ENCODE data around the gene CCDC169.

Gene CCDC169

DNA sequence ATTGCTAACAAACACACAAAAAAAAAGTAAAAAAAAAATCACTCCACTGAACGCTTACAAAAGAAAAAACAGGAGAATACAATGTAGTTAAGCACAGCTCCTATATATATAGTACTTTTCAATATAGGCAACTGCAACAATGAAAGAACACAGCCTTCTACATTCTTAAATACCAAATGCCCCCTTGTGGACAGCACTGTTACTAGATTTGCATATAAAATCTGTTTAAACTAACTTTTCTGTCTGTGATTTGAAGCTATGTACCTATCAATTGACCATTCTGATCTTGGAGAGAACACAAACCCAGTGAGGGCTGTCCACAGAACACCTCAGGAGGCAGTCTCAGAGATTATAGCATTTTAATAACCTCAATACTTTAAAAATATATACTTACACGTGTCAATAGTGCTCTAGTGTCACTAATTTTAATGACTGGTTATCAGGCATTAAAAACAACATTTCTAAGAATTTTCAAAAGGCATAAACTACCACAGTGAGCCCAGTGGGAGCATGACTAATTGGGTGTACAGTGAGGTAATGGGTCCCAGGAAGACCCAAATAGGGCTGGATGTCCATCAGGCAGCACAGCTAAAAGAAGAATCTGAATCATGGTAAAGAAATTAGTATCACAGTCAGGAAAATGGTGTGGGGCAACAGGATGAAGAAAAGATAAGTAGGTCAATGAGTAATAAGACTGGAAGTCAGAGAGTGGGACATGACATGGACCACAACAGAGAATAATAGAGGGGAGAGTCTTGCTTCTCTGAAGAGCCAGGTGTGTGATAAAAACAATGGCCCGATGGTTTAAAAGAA is 22.2 kb downstream of the CCDC169 start:
- no peaks in the 10 kb centered on the region for H3K36me3 ChIP-seq (ENCODE audit: control insufficient read depth in 1 of 2, insufficient read depth in 2 of 2, low read length in 2 of 2)
- H3K4me1 ChIP-seq (ENCODE audit: control insufficient read depth in 1 of 2, insufficient read depth in 2 of 2, low read length in 2 of 2) = no peaks in the 10 kb centered on the region
- no peaks in the 10 kb centered on the region for H3K9me3 ChIP-seq (ENCODE audit: control insufficient read depth in 1 of 2, low read length in 2 of 2)
- no peak overlapping the region for H3K27ac ChIP-seq (ENCODE audit: low read length)
- no peaks in the 10 kb centered on the region for H3K27me3 ChIP-seq (ENCODE audit: low read depth, low read length)
- H3K4me3 ChIP-seq (ENCODE audit: low read depth in 1 of 2, low read length in 2 of 2) = no peak overlapping the region

GRCh38 chr13:36273431-36273830 is 24.2 kb downstream of the CCDC169 start:
- no peaks in the 10 kb centered on the region for H3K27me3 ChIP-seq (ENCODE audit: low read depth, low read length)
- no peak overlapping the region for H3K4me3 ChIP-seq (ENCODE audit: low read depth in 1 of 2, low read length in 2 of 2)
- H3K36me3 ChIP-seq (ENCODE audit: control insufficient read depth in 1 of 2, insufficient read depth in 2 of 2, low read length in 2 of 2) = no peaks in the 10 kb centered on the region
- no peaks in the 10 kb centered on the region for H3K4me1 ChIP-seq (ENCODE audit: control insufficient read depth in 1 of 2, insufficient read depth in 2 of 2, low read length in 2 of 2)
- H3K9me3 ChIP-seq (ENCODE audit: control insufficient read depth in 1 of 2, low read length in 2 of 2) = no peaks in the 10 kb centered on the region
- H3K27ac ChIP-seq (ENCODE audit: low read length) = no peak overlapping the region

DNA sequence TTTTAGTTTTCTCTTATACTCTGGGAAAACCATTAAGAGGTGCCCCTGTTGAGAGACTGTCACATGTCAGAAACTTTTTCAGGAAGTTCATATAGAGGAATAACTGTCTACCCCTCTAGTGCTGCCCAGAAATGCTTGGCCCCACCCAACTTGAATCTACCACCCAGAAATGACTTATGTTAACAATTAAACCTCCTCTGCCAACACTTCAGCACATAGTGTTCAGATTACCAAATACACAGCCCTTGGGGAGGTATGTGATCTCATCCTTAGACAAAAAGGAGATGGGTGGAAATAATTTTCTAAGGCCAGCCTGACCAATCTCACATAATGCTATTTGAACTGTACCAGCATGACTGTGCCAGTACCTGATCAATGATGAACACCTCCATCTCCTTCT is 35.6 kb downstream of the CCDC169 start:
- H3K4me3 ChIP-seq (ENCODE audit: low read depth in 1 of 2, low read length in 2 of 2) = no peak overlapping the region
- H3K27ac ChIP-seq (ENCODE audit: low read length) = no peak overlapping the region
- no peaks in the 10 kb centered on the region for H3K27me3 ChIP-seq (ENCODE audit: low read depth, low read length)
- H3K9me3 ChIP-seq (ENCODE audit: control insufficient read depth in 1 of 2, low read length in 2 of 2) = no peaks in the 10 kb centered on the region
- no peaks in the 10 kb centered on the region for H3K4me1 ChIP-seq (ENCODE audit: control insufficient read depth in 1 of 2, insufficient read depth in 2 of 2, low read length in 2 of 2)
- H3K36me3 ChIP-seq (ENCODE audit: control insufficient read depth in 1 of 2, insufficient read depth in 2 of 2, low read length in 2 of 2) = no peaks in the 10 kb centered on the region

- Histone ChIP-seq H3K27me3 (ENCODE audit: low read depth, low read length) (no peaks in the 10 kb centered on the region), H3K27ac (ENCODE audit: low read length) (no peak overlapping the region)
These were observed 36.6 kb downstream of the CCDC169 start for GRCh38 chr13:36261011-36261410.

DNA sequence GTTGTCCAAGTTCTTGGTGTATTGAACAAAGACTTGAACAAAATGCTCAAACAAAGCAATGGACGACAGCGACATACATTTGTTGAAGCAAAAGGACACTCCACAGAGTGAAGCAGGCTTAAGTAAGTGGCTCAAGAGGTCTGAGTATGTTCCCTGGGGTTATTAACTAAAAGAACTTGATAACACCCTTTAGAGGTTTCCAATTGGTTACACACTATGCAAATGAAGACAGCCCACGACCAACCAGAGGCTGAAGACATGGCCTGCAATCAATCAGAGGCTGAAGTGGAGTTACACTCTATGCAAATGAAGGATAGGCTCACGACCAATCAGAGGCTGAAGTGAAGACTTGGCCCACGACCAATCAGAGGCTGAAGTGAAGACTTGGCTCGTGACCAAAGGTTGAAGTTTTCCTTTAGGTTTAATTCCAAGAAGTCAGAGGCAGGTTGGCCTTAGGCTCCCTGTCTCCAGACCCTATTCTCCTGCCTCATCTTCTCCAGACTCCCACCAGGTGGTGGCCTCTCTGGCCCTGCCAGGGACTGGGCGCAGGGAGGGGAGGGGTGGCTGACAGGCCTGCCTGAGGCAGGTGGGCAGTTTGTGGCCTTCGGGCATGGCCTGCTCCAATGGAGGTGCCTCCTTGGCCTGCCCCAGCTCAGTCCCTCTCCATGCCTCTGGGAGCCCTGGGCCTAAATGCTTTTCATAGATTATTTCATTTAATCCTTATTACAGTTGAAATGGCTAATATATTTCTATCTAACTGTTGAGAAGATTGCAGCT is 38.1 kb downstream of the CCDC169 start:
- H3K9me3 ChIP-seq (ENCODE audit: control insufficient read depth in 1 of 2, low read length in 2 of 2) = no peaks in the 10 kb centered on the region
- H3K27ac ChIP-seq (ENCODE audit: low read length) = no peak overlapping the region

More at GRCh38 chr13:36261011-36261410, 36.6 kb downstream of the CCDC169 start:
- no peaks in the 10 kb centered on the region for H3K36me3 ChIP-seq (ENCODE audit: control insufficient read depth in 1 of 2, insufficient read depth in 2 of 2, low read length in 2 of 2)
- H3K9me3 ChIP-seq (ENCODE audit: control insufficient read depth in 1 of 2, low read length in 2 of 2) = no peaks in the 10 kb centered on the region
- H3K4me3 ChIP-seq (ENCODE audit: low read depth in 1 of 2, low read length in 2 of 2) = no peak overlapping the region
- H3K4me1 ChIP-seq (ENCODE audit: control insufficient read depth in 1 of 2, insufficient read depth in 2 of 2, low read length in 2 of 2) = no peaks in the 10 kb centered on the region

DNA sequence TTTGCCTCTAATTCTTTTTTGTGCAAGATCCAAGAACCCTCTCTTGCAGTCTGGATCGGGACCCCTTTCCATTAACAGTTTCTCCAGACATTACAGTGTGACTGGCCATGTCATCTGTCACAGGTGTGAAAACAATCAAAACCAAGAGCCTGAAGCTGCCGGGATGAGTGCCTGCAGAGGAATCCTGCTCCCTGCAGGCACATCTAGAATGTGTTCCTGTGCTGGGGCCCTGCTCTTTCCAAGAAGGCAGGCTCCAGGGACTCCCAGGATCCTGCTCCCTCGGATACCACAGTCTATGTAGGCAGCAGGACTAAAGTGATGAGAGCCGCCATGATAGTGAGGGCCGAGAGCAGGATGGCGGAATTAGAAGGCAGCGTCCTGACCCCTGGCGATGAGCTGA is 38.8 kb downstream of the CCDC169 start:
- Histone ChIP-seq H3K9me3 (ENCODE audit: control insufficient read depth in 1 of 2, low read length in 2 of 2) (no peaks in the 10 kb centered on the region), H3K27ac (ENCODE audit: low read length) (no peak overlapping the region)

More for the DNA sequence above, 38.1 kb downstream of the CCDC169 start:
- Histone ChIP-seq H3K36me3 (ENCODE audit: control insufficient read depth in 1 of 2, insufficient read depth in 2 of 2, low read length in 2 of 2) (no peaks in the 10 kb centered on the region), H3K27me3 (ENCODE audit: low read depth, low read length) (no peaks in the 10 kb centered on the region), H3K4me1 (ENCODE audit: control insufficient read depth in 1 of 2, insufficient read depth in 2 of 2, low read length in 2 of 2) (no peaks in the 10 kb centered on the region), H3K4me3 (ENCODE audit: low read depth in 1 of 2, low read length in 2 of 2) (no peak overlapping the region)

DNA sequence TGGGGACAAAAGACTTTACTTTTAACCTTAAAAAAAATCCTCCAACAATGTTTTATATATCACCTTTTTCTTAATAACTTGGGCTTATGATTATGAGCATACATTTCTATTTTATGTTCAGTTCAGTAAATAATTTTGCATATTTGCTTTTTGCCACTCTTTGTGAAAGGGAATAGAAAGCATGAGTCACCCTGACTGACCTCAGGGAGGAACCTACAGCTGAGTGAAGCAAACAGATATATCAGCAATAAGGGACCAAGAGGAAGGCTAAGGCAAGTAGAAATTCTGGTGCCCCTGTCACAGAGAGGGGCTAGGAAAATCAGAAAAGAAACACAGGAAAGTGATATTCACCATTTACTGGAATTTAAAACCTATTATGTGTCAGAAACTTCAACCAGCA is 46.1 kb downstream of the CCDC169 start:
- H3K4me3 ChIP-seq (ENCODE audit: low read depth in 1 of 2, low read length in 2 of 2) = no peak overlapping the region
- H3K9me3 ChIP-seq (ENCODE audit: control insufficient read depth in 1 of 2, low read length in 2 of 2) = peaks cover 0 to 5% of the 10 kb centered on the region in 2 donors
- no peak overlapping the region for H3K27ac ChIP-seq (ENCODE audit: low read length)
- H3K27me3 ChIP-seq (ENCODE audit: low read depth, low read length) = no peaks in the 10 kb centered on the region
- H3K4me1 ChIP-seq (ENCODE audit: control insufficient read depth in 1 of 2, insufficient read depth in 2 of 2, low read length in 2 of 2) = no peaks in the 10 kb centered on the region
- peaks cover 0 to 5% of the 10 kb centered on the region in 2 donors for H3K36me3 ChIP-seq (ENCODE audit: control insufficient read depth in 1 of 2, insufficient read depth in 2 of 2, low read length in 2 of 2)

More for the DNA sequence above, 38.8 kb downstream of the CCDC169 start:
- no peaks in the 10 kb centered on the region for H3K4me1 ChIP-seq (ENCODE audit: control insufficient read depth in 1 of 2, insufficient read depth in 2 of 2, low read length in 2 of 2)
- H3K36me3 ChIP-seq (ENCODE audit: control insufficient read depth in 1 of 2, insufficient read depth in 2 of 2, low read length in 2 of 2) = no peaks in the 10 kb centered on the region
- no peak overlapping the region for H3K4me3 ChIP-seq (ENCODE audit: low read depth in 1 of 2, low read length in 2 of 2)
- H3K27me3 ChIP-seq (ENCODE audit: low read depth, low read length) = no peaks in the 10 kb centered on the region

DNA sequence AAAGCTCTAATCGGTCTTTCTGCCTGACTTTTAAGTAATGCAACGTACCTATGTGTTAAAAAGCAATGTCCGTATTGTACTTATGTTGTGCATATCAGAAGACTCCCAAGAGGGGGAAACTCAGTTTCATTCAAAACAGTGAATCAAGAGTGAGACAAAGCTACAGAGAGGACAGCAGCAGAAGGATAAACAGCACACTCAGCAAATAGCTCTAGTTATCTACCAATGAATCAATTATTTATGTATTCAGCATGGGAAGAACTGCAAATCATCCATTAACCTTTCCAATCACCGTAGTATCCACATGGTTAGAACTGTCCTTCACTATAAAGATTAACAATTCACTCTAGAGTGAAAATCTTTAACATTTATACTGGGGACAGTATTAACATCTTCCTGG is 46.6 kb downstream of the CCDC169 start:
- Histone ChIP-seq H3K9me3 (ENCODE audit: control insufficient read depth in 1 of 2, low read length in 2 of 2) (peaks cover 0 to 5% of the 10 kb centered on the region in 2 donors), H3K4me3 (ENCODE audit: low read depth in 1 of 2, low read length in 2 of 2) (no peak overlapping the region), H3K27me3 (ENCODE audit: low read depth, low read length) (no peaks in the 10 kb centered on the region), H3K36me3 (ENCODE audit: control insufficient read depth in 1 of 2, insufficient read depth in 2 of 2, low read length in 2 of 2) (peaks cover 0 to 6% of the 10 kb centered on the region in 2 donors), H3K4me1 (ENCODE audit: control insufficient read depth in 1 of 2, insufficient read depth in 2 of 2, low read length in 2 of 2) (no peaks in the 10 kb centered on the region), H3K27ac (ENCODE audit: low read length) (no peak overlapping the region)

GRCh38 chr13:36248700-36249099 is 48.9 kb downstream of the CCDC169 start:
- Histone ChIP-seq H3K27me3 (ENCODE audit: low read depth, low read length) (no peaks in the 10 kb centered on the region), H3K9me3 (ENCODE audit: control insufficient read depth in 1 of 2, low read length in 2 of 2) (peaks cover 0 to 5% of the 10 kb centered on the region in 2 donors), H3K36me3 (ENCODE audit: control insufficient read depth in 1 of 2, insufficient read depth in 2 of 2, low read length in 2 of 2) (peaks cover 0 to 6% of the 10 kb centered on the region in 2 donors), H3K4me3 (ENCODE audit: low read depth in 1 of 2, low read length in 2 of 2) (no peak overlapping the region), H3K4me1 (ENCODE audit: control insufficient read depth in 1 of 2, insufficient read depth in 2 of 2, low read length in 2 of 2) (no peaks in the 10 kb centered on the region), H3K27ac (ENCODE audit: low read length) (no peak overlapping the region)

GRCh38 chr13:36244990-36245389 is 52.6 kb downstream of the CCDC169 start:
- peaks cover 0 to 5% of the 10 kb centered on the region in 2 donors for H3K9me3 ChIP-seq (ENCODE audit: control insufficient read depth in 1 of 2, low read length in 2 of 2)
- H3K4me1 ChIP-seq (ENCODE audit: control insufficient read depth in 1 of 2, insufficient read depth in 2 of 2, low read length in 2 of 2) = no peaks in the 10 kb centered on the region
- no peak overlapping the region for H3K4me3 ChIP-seq (ENCODE audit: low read depth in 1 of 2, low read length in 2 of 2)
- H3K36me3 ChIP-seq (ENCODE audit: control insufficient read depth in 1 of 2, insufficient read depth in 2 of 2, low read length in 2 of 2) = peaks cover 0 to 6% of the 10 kb centered on the region in 2 donors
- H3K27ac ChIP-seq (ENCODE audit: low read length) = no peak overlapping the region
- H3K27me3 ChIP-seq (ENCODE audit: low read depth, low read length) = no peaks in the 10 kb centered on the region

- Histone ChIP-seq H3K9me3 (ENCODE audit: control insufficient read depth in 1 of 2, low read length in 2 of 2) (peaks cover 0 to 5% of the 10 kb centered on the region in 2 donors), H3K27me3 (ENCODE audit: low read depth, low read length) (no peaks in the 10 kb centered on the region), H3K4me3 (ENCODE audit: low read depth in 1 of 2, low read length in 2 of 2) (no peak overlapping the region), H3K36me3 (ENCODE audit: control insufficient read depth in 1 of 2, insufficient read depth in 2 of 2, low read length in 2 of 2) (peaks cover 0 to 6% of the 10 kb centered on the region in 2 donors), H3K4me1 (ENCODE audit: control insufficient read depth in 1 of 2, insufficient read depth in 2 of 2, low read length in 2 of 2) (no peaks in the 10 kb centered on the region), H3K27ac (ENCODE audit: low read length) (no peak overlapping the region)
These were observed 53.5 kb downstream of the CCDC169 start for GRCh38 chr13:36244073-36244472.

Data from muscle layer of duodenum (tissue), 2 donors.